HepG2 (cell line): ENCODE results near the gene RNPS1. TPM values are rescaled to one million over a fixed set of nuclear protein-coding genes. Genes with fewer than 3 reads are reported as not detected.

Source experiments
- ATF1 ChIP-seq: IDR thresholded peaks from 2 replicates; pipeline ENCODE4 v1.6.1; 2016; ENCODE audit warnings: mild to moderate bottlenecking, control low read depth
- BHLHE40 ChIP-seq: IDR thresholded peaks from 2 replicates; pipeline ENCODE4 v1.6.1; 2011; ENCODE audit warnings: low read length, improper control_type of control experiment
- CREB3 ChIP-seq: sonication (generic); formaldehyde crosslinking; IDR thresholded peaks from 2 replicates; pipeline ENCODE4 v1.5.0; 2020; ENCODE audit warnings: missing genetic modification reagents
- HNF1B ChIP-seq: sonication (generic); formaldehyde crosslinking; IDR thresholded peaks from 2 replicates; pipeline ENCODE4 v1.5.1; 2020; ENCODE audit warnings: mild to moderate bottlenecking, moderate library complexity, missing genetic modification reagents
- IKZF5 ChIP-seq: IDR thresholded peaks from 2 replicates; pipeline ENCODE4 v1.6.1; 2018; ENCODE audit warnings: missing genetic modification reagents, mild to moderate bottlenecking, missing compliant biosample characterization
- ISX ChIP-seq: sonication (generic); formaldehyde crosslinking; conservative IDR thresholded peaks from 2 replicates; pipeline ENCODE4 v1.5.0; 2020; ENCODE audit warnings: missing genetic modification reagents
- KAT8 ChIP-seq: IDR thresholded peaks from 2 replicates; pipeline ENCODE4 v1.6.1; 2016; ENCODE audit warnings: missing genetic modification reagents, missing compliant biosample characterization
- NFKB2 ChIP-seq: sonication (generic); formaldehyde crosslinking; IDR thresholded peaks from 2 replicates; pipeline ENCODE4 v1.4.0; 2020; ENCODE audit warnings: missing genetic modification reagents, borderline replicate concordance
- NR0B2 ChIP-seq: sonication (generic); formaldehyde crosslinking; IDR thresholded peaks from 2 replicates; pipeline ENCODE4 v1.4.0; 2020; ENCODE audit warnings: mild to moderate bottlenecking, missing genetic modification reagents
- PATZ1 ChIP-seq: sonication (generic); formaldehyde crosslinking; IDR thresholded peaks from 2 replicates; pipeline ENCODE4 v1.4.0; 2020; ENCODE audit warnings: missing genetic modification reagents
- PHF21A ChIP-seq: sonication (generic); formaldehyde crosslinking; IDR thresholded peaks from 2 replicates; pipeline ENCODE4 v1.5.0; 2020; ENCODE audit warnings: mild to moderate bottlenecking, missing genetic modification reagents
- PITX1 ChIP-seq: sonication (generic); formaldehyde crosslinking; IDR thresholded peaks from 2 replicates; pipeline ENCODE4 v1.5.1; 2020; ENCODE audit warnings: mild to moderate bottlenecking, missing genetic modification reagents
- TARDBP ChIP-seq: sonication (generic); formaldehyde crosslinking; IDR thresholded peaks from 2 replicates; pipeline ENCODE4 v1.8.0; 2022; ENCODE audit warnings: mild to moderate bottlenecking, missing genetic modification reagents
- YEATS2 ChIP-seq: sonication (generic); formaldehyde crosslinking; IDR thresholded peaks from 2 replicates; pipeline ENCODE4 v1.4.0; 2020; ENCODE audit warnings: missing genetic modification reagents, borderline replicate concordance
- ZBTB39 ChIP-seq: sonication (generic); formaldehyde crosslinking; IDR thresholded peaks from 2 replicates; pipeline ENCODE4 v1.5.0; 2020; ENCODE audit warnings: missing genetic modification reagents
- ZNF281 ChIP-seq: sonication (generic); formaldehyde crosslinking; IDR thresholded peaks from 2 replicates; pipeline ENCODE4 v1.4.0; 2020; ENCODE audit warnings: missing genetic modification reagents, borderline replicate concordance
- ZNF740 ChIP-seq: sonication (generic); formaldehyde crosslinking; IDR thresholded peaks from 2 replicates; pipeline ENCODE4 v1.4.0; 2020; ENCODE audit warnings: missing genetic modification reagents
- polyA plus RNA-seq, 8 experiments: library from polyadenylated mRNA; depleted of rRNA in 3 of 8; stranded (reverse) in 7 of 8; unstranded in 1 of 8; fragments of >200 nt; fragmentation: Illumina TruSeq in 4 of 8; extraction: Trizol in 4 of 8; gene quantifications; 2 replicates each; pipeline versions ENCODE4 v1.2.1 to v1.2.3, GENCODE V29; 2011 to 2016; ENCODE audit warnings: low read depth in 4 of 8, missing spikeins in 1 of 8, mixed read lengths in 1 of 8; ENCODE audit not compliant: insufficient read depth in 1 of 8
- total RNA-seq, 5 experiments: library from RNA; depleted of rRNA; stranded (reverse); fragments of >200 nt; fragmentation: Illumina TruSeq; extraction: Trizol; gene quantifications; 2 replicates each; pipeline ENCODE4 v1.2.3, GENCODE V29; 2016; ENCODE audit warnings: low read depth in 1 of 5

RNPS1 gene
- total and polyA plus RNA-seq, 2 of the 13 experiments (the other 11 are each of a cell fraction or from before 2014, with no cell fraction given) = 126 to 133 TPM

- TF ChIP-seq ZBTB39 (CRISPR knock-in tag) (no peak), PITX1 (peak; percentile 41; the same call in 1 of the 2 replicates), IKZF5 (CRISPR knock-in tag) (0 out of 2 replicates have a peak, but pooled peaks have one; percentile 39), BHLHE40 (0 out of 2 replicates have a peak, but pooled peaks have one; percentile 17), YEATS2 (CRISPR knock-in tag) (no peak), ZNF740 (CRISPR knock-in tag) (no peak), KAT8 (CRISPR knock-in tag) (peak; percentile 71), NFKB2 (CRISPR knock-in tag) (no peak), ISX (no peak), PHF21A (no peak; the same call in 1 of the 2 replicates), CREB3 (CRISPR knock-in tag) (no peak), NR0B2 (CRISPR knock-in tag) (no peak), HNF1B (CRISPR knock-in tag) (no peak), ZNF281 (CRISPR knock-in tag) (peak; percentile 33; the same call in 1 of the 2 replicates), PATZ1 (CRISPR knock-in tag) (0 out of 2 replicates have a peak, but pooled peaks have one; percentile 22), TARDBP (CRISPR knock-in tag) (no peak), ATF1 (CRISPR knock-in tag) (no peak)
Observed at GRCh38 chr16:2226245-2226793, 41.6 kb downstream of the RNPS1 start (continued).
